ENCODE measurements around the gene SLC6A5. TPM values are rescaled to one million over a fixed set of nuclear protein-coding genes. Genes with fewer than 3 reads are reported as not detected.

The SLC6A5 gene
- total RNA-seq, 1 experiment from 2014 or later: not detected

- no TSS peak for BruUV-seq (replicated peaks)
- Histone ChIP-seq H3K27ac (ENCODE audit: low read length) (no peak overlapping the region), H3K36me3 (ENCODE audit: control insufficient read depth, insufficient read depth, low read length) (no peaks in the 10 kb centered on the region), H3K4me1 (ENCODE audit: control insufficient read depth, insufficient read depth, low read length) (no peaks in the 10 kb centered on the region), H3K9me3 (ENCODE audit: control insufficient read depth, insufficient read depth, low read depth, low read length) (no peaks in the 10 kb centered on the region), H3K27me3 (ENCODE audit: control insufficient read depth, insufficient read depth, low read length) (peaks cover 38% of the 10 kb centered on the region), H3K4me3 (ENCODE audit: low read depth in 2 of 2, low read length in 2 of 2) (no peak overlapping the region)
- no peak for TF ChIP-seq SIN3A (IDR thresholded peaks at IDR 0.05; ENCODE audit: borderline replicate concordance, insufficient read depth, low read depth, low read length)
- ATAC-seq (no peak), DNase-seq (ENCODE audit: low read depth, low spot score) (no peak)
- POLR2A ChIA-PET: no interaction called here
- CTCF ChIA-PET: interaction anchor here (0.6 kb wide), 1 partner anchor 204 kb away, joined by 4 read pairs; no protein-coding TSS in a partner anchor
- in situ Hi-C loops (cut with HindIII; ENCODE audit: low pct_unique_long_range_greater_than_20kb, low sequenced_read_pairs): no loop called here
- intact Hi-C loops (cut with micrococcal nuclease; ENCODE audit: unreplicated experiment): no loop called here
These were observed 71.6 kb downstream of the SLC6A5 start for GRCh38 chr11:20670932-20671403.

GRCh38 chr11:20671856-20672546 is 72.6 kb downstream of the SLC6A5 start:
- no TSS peak for BruUV-seq (replicated peaks)
- Histone ChIP-seq H3K4me3 (ENCODE audit: low read depth in 2 of 2, low read length in 2 of 2) (no peak overlapping the region), H3K27ac (ENCODE audit: low read length) (no peak overlapping the region), H3K36me3 (ENCODE audit: control insufficient read depth, insufficient read depth, low read length) (no peaks in the 10 kb centered on the region), H3K27me3 (ENCODE audit: control insufficient read depth, insufficient read depth, low read length) (peaks cover 33% of the 10 kb centered on the region), H3K4me1 (ENCODE audit: control insufficient read depth, insufficient read depth, low read length) (no peaks in the 10 kb centered on the region), H3K9me3 (ENCODE audit: control insufficient read depth, insufficient read depth, low read depth, low read length) (no peaks in the 10 kb centered on the region)
- DNase-seq (ENCODE audit: low read depth, low spot score): no peak
- intact Hi-C loops (cut with micrococcal nuclease; ENCODE audit: unreplicated experiment): no loop called here
- ChIA-PET POLR2A (no interaction called here), CTCF (interaction anchor here (0.7 kb wide), 1 partner anchor 9 kb away, joined by 3 read pairs; no protein-coding TSS in a partner anchor)
- in situ Hi-C loops (cut with HindIII; ENCODE audit: low pct_unique_long_range_greater_than_20kb, low sequenced_read_pairs): no loop called here
- ATAC-seq: peak; percentile 68; the same call in 1 of the 2 replicates
- TF ChIP-seq REST (IDR thresholded peaks at IDR 0.05; ENCODE audit: insufficient read depth in 1 of 2, low read depth in 2 of 2, low read length in 1 of 2) (no peak), CTCF (IDR thresholded peaks at IDR 0.05) (peak; percentile 61)

GRCh38 chr11:20672575-20672974 is 73.2 kb downstream of the SLC6A5 start:
- intact Hi-C loops (cut with micrococcal nuclease; ENCODE audit: unreplicated experiment) (no loop called here), in situ Hi-C loops (cut with HindIII; ENCODE audit: low pct_unique_long_range_greater_than_20kb, low sequenced_read_pairs) (no loop called here)
- ChIA-PET CTCF (no interaction called here), POLR2A (no interaction called here)
- DNase-seq (ENCODE audit: low read depth, low spot score): no peak
- Histone ChIP-seq H3K27ac (ENCODE audit: low read length) (no peak overlapping the region), H3K36me3 (ENCODE audit: control insufficient read depth, insufficient read depth, low read length) (no peaks in the 10 kb centered on the region), H3K4me3 (ENCODE audit: low read depth in 2 of 2, low read length in 2 of 2) (no peak overlapping the region), H3K27me3 (ENCODE audit: control insufficient read depth, insufficient read depth, low read length) (peaks cover 32% of the 10 kb centered on the region), H3K9me3 (ENCODE audit: control insufficient read depth, insufficient read depth, low read depth, low read length) (no peaks in the 10 kb centered on the region), H3K4me1 (ENCODE audit: control insufficient read depth, insufficient read depth, low read length) (no peaks in the 10 kb centered on the region)
- ATAC-seq: no peak
- BruUV-seq (replicated peaks): no TSS peak
- TF ChIP-seq REST (IDR thresholded peaks at IDR 0.05; ENCODE audit: insufficient read depth in 1 of 2, low read depth in 2 of 2, low read length in 1 of 2) (no peak), TCF7L2 (IDR thresholded peaks at IDR 0.05; ENCODE audit: low read depth, low read length) (no peak), POLR2AphosphoS5 (IDR thresholded peaks at IDR 0.05; ENCODE audit: low read depth, low read length) (no peak), CTCF (IDR thresholded peaks at IDR 0.05) (peak; percentile 57), SIN3A (IDR thresholded peaks at IDR 0.05; ENCODE audit: borderline replicate concordance, insufficient read depth, low read depth, low read length) (no peak)

All from Panc1 (cell line).